Upper lobe of left lung (tissue), 6 donors: ENCODE measurements around the gene PTPRC. TPM values are rescaled to one million over a fixed set of nuclear protein-coding genes. Genes with fewer than 3 reads are reported as not detected.
"Not testable (repeated sequence)": the region's sequence is repeated elsewhere in the genome, so short reads cannot be mapped to it uniquely, and the experiment has no call there.

Source experiments
- ATAC-seq, 2 donors: fragments of 200-7000 bp; cut with Tn5 transposase; one replicate each; pipeline ENCODE4 v1.9.1; 2022; ENCODE audit warnings: mild to moderate bottlenecking in 2 of 2, moderate library complexity in 2 of 2; ENCODE audit not compliant: low FRiP score in 2 of 2
- DNase-seq, 2 donors: peaks; one replicate each; pipeline ENCODE4 v3.0.0-alpha.2; 2019 to 2020
- H3K27ac ChIP-seq, 4 donors: fragments of 200-600 bp; sonication (generic); one replicate each; pipeline ENCODE4 v1.5.1; 2016 to 2019
- H3K27me3 ChIP-seq, 4 donors: fragments of 200-600 bp; sonication (generic); one replicate each; pipeline ENCODE4 v1.5.1; 2017 to 2019
- H3K36me3 ChIP-seq, 4 donors: fragments of 200-600 bp; sonication (generic); one replicate each; pipeline ENCODE4 v1.5.1; 2016 to 2019
- H3K4me1 ChIP-seq, 4 donors: fragments of 200-600 bp; sonication (generic); one replicate each; pipeline ENCODE4 v1.5.1; 2018 to 2019
- H3K4me3 ChIP-seq, 4 donors: fragments of 200-600 bp; sonication (generic); one replicate each; pipeline ENCODE4 v1.5.1; 2017 to 2019; ENCODE audit warnings: mild to moderate bottlenecking in 2 of 4, moderate library complexity in 1 of 4
- H3K9me3 ChIP-seq, 4 donors: fragments of 200-600 bp; sonication (generic); one replicate each; pipeline ENCODE4 v1.5.1; 2018 to 2019
- EP300 ChIP-seq, 4 donors: sonication (generic); formaldehyde crosslinking; IDR thresholded peaks; one replicate each; pipeline ENCODE4 v1.5.1; 2017; ENCODE audit warnings: antibody characterized with exemption in 4 of 4, control low read depth in 2 of 4
- POLR2A ChIP-seq, 4 donors: fragments of 450-650 bp; IDR thresholded peaks; one replicate each; pipeline ENCODE4 v1.5.1; 2016 to 2017; ENCODE audit warnings: antibody characterized with exemption in 4 of 4, mild to moderate bottlenecking in 2 of 4
- POLR2AphosphoS5 ChIP-seq, 2 donors: sonication (generic); formaldehyde crosslinking; IDR thresholded peaks; one replicate each; pipeline ENCODE4 v1.5.1; 2017; ENCODE audit warnings: antibody characterized with exemption in 2 of 2
- WGBS, 2 donors: methylation state at CpG; one replicate each; pipeline ENCODE4 v1.1.5; 2017 to 2018; 5-methylcytosine and 5-hydroxymethylcytosine counted together
- total RNA-seq, 6 donors: library from RNA; depleted of rRNA in 4 of 6; stranded (reverse); fragments of >200 nt in 4 of 6; gene quantifications; one replicate each; pipeline versions ENCODE4 v1.1.0 to v1.2.1, GENCODE V29; 2016 to 2021
- TF ChIP-seq, protein P1 (sequence below), 6 experiments: fragments of 450-650 bp in 4 of 6; fragments of 200-600 bp in 2 of 6; sonication (generic) in 2 of 6; IDR thresholded peaks; one replicate each; pipeline ENCODE4 v1.5.1; 2016 to 2019; ENCODE audit warnings: antibody characterized with exemption in 6 of 6
- donor health status: DM: no; HTN: no; CAD: no; lungs with moderate emphysema.
- donor health status: DM: no; HTN: yes; CAD: no; lungs with severe emphysema.

The PTPRC gene
- total RNA-seq, 6 donors from 2014 or later = 70.2 to 171 (median 101) TPM

DNA sequence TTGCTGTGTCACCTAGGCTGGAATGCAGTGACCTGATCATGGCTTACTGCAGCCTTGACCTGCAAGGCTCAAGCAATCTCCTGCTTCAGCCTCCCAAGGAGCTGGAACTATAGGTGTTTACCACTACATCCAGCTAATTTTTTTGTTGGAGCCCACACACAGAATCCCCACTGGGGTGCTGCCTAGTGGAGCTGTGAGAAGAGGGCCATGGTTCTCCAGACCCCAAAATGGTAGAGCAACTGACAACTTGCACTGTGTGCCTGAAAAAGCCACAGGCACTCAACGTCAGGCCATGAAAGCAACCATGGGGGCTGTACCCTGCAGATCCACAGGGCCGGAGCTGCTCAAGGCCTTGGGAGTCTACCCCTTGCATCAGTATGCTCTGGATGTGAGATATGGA is 39.1 kb upstream of the PTPRC start:
- no peak for TF ChIP-seq POLR2A (IDR thresholded peaks at IDR 0.05)
- TF ChIP-seq, protein P1, sequence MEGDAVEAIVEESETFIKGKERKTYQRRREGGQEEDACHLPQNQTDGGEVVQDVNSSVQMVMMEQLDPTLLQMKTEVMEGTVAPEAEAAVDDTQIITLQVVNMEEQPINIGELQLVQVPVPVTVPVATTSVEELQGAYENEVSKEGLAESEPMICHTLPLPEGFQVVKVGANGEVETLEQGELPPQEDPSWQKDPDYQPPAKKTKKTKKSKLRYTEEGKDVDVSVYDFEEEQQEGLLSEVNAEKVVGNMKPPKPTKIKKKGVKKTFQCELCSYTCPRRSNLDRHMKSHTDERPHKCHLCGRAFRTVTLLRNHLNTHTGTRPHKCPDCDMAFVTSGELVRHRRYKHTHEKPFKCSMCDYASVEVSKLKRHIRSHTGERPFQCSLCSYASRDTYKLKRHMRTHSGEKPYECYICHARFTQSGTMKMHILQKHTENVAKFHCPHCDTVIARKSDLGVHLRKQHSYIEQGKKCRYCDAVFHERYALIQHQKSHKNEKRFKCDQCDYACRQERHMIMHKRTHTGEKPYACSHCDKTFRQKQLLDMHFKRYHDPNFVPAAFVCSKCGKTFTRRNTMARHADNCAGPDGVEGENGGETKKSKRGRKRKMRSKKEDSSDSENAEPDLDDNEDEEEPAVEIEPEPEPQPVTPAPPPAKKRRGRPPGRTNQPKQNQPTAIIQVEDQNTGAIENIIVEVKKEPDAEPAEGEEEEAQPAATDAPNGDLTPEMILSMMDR (IDR thresholded peaks at IDR 0.05) = no peak
- TF ChIP-seq POLR2AphosphoS5 (IDR thresholded peaks at IDR 0.05) = no peak
- no peak for TF ChIP-seq EP300 (IDR thresholded peaks at IDR 0.05)
- 100% methylated on average over 2 of the region's 2 CpGs for WGBS, 2 donors
- Histone ChIP-seq H3K36me3 (no peaks in the 10 kb centered on the region), H3K9me3 (no peaks in the 10 kb centered on the region), H3K4me1 (no peaks in the 10 kb centered on the region), H3K27me3 (no peaks in the 10 kb centered on the region), H3K4me3 (no peak overlapping the region), H3K27ac (no peak overlapping the region)
- ATAC-seq (no peak), DNase-seq (no peak)

DNA sequence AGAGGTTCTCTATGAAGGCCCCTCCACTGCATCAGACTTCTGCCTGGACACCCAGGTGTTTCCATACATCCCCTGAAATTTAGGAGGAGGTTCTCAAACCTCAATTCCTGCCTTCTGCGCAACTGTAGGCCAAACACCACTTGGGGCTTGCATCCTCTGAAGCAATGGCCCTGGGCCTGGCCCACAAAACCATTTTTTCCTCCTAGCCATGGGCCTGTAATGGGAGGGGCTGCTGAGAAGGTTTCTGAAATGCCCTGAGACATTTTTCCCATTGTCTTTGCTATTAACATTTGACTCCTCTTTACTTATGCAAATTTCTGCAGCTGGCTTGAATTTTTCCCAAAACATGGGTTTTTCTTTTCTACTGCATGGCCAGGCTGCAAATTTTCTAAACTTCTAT is 37.9 kb upstream of the PTPRC start:
- Histone ChIP-seq H3K4me1 (no peaks in the 10 kb centered on the region), H3K27ac (no peak overlapping the region), H3K4me3 (no peak overlapping the region), H3K36me3 (no peaks in the 10 kb centered on the region), H3K9me3 (no peaks in the 10 kb centered on the region), H3K27me3 (no peaks in the 10 kb centered on the region)
- TF ChIP-seq POLR2AphosphoS5 (IDR thresholded peaks at IDR 0.05) (no peak), POLR2A (IDR thresholded peaks at IDR 0.05) (no peak)
- TF ChIP-seq, protein P1 (IDR thresholded peaks at IDR 0.05) = no peak
- 90 to 95% methylated on average over 1 of the region's 1 CpG for WGBS, 2 donors
- DNase-seq (no peak), ATAC-seq (no peak)

DNA sequence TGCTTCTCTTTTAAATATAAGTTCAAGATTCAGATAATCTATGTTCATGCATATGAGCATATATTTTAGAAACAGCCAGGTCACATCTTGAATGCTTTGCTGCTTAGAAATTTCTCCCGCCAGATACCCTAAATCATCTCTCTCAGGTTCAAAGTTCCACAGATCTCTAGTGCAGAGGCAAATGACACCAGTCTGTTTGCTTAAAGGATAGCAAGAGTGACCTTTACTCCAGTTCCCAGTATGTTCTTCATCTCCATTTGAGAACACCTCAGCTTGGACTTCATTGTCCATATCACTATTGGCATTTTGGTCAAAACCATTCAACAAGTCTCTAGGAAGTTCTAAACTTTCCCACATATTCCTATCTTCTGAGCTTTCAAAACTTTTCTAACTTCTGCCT is 37.5 kb upstream of the PTPRC start:
- 93 to 100% methylated on average over 1 of the region's 1 CpG for WGBS, 2 donors
- H3K36me3 ChIP-seq, H3K27me3 ChIP-seq, H3K27ac ChIP-seq, H3K4me1 ChIP-seq, H3K4me3 ChIP-seq, DNase-seq, H3K9me3 ChIP-seq, ATAC-seq: not testable (repeated sequence)

DNA sequence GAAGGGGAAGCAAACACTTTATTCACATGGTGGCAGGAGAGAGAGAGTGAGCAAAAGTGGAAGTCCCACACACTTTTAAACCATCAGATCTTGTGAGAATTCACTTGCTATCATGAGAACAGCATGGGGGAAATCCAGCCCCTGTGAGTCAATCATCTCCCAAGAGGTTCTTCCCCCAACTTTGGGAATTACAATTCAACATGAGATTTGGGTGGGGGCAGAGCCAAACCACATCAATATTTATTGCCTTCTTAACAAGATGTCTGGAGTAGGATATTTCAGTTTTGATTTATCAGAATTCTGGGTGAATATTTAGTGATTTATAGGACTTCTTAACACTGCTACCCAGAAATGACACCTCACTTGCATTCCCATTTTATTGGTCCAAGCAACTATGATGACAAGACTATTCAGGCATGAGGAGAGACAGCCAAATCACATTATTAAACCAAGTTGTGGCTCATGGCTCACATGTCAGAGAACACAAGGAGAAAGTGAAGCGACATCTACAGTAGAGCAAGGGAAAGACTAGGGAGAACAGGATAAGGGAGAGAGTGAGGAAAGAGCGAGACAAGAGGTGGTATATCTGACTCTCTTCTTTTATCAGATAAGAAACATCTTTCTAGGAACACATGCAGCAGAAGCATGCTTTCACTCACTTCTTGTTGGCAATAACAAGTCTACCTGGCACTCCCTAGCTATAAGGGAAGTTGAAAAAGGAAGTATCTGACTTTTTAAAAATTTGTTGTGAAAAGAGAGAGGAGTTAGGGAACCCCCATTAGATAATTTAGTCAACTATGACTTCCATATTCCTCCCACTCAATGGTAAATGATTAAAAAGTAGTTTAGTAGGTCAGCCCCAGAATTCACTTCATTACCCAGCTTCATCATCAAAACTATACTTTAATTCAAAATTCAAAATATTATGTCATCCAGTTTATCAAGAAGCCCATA is 36.6 kb upstream of the PTPRC start:
- H3K9me3 ChIP-seq = no peaks in the 10 kb centered on the region
- WGBS, 2 donors = 86 to 89% methylated on average over 2 of the region's 2 CpGs
- TF ChIP-seq, protein P1 (IDR thresholded peaks at IDR 0.05) = no peak
- no peak for TF ChIP-seq POLR2A (IDR thresholded peaks at IDR 0.05)
- DNase-seq = no peak
- no peaks in the 10 kb centered on the region for H3K4me1 ChIP-seq
- H3K27ac ChIP-seq = no peak overlapping the region
- no peak for ATAC-seq
- H3K4me3 ChIP-seq = no peak overlapping the region
- no peaks in the 10 kb centered on the region for H3K36me3 ChIP-seq
- no peaks in the 10 kb centered on the region for H3K27me3 ChIP-seq

DNA sequence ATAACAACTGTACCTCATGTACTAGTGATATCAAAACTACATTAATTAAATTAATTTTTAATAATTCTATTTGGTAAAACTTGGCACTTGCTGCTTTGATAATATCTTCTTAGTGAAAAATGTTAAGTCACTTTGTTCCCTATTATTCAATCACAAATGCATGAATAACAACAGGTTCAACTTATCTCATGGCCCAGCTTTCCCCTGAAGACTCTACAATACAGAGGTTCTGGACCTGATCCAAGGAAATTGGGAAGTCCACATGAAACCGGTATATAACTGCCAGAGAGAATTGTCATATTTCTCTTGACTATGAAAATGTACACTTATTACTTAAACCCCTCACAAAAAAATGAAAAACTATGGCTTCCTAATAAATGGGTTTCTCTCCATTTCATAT is 33.9 kb upstream of the PTPRC start:
- no peak for TF ChIP-seq POLR2AphosphoS5 (IDR thresholded peaks at IDR 0.05)
- TF ChIP-seq EP300 (IDR thresholded peaks at IDR 0.05) = no peak
- TF ChIP-seq, protein P1 (IDR thresholded peaks at IDR 0.05) = no peak
- TF ChIP-seq POLR2A (IDR thresholded peaks at IDR 0.05) = no peak
- Histone ChIP-seq H3K27ac (no peak overlapping the region), H3K36me3 (no peaks in the 10 kb centered on the region), H3K4me1 (no peaks in the 10 kb centered on the region), H3K9me3 (no peaks in the 10 kb centered on the region), H3K4me3 (no peak overlapping the region), H3K27me3 (no peaks in the 10 kb centered on the region)
- WGBS, 2 donors = 39 to 50% methylated on average over 1 of the region's 1 CpG
- no peak for DNase-seq
- no peak for ATAC-seq
